K562 (cell line): ENCODE results near the gene DSP.

Experiments
- ELF1 ChIP-seq: fragments of 200-800 bp; sonication (Bioruptor generic); IDR thresholded peaks from 2 replicates; pipeline ENCODE4 v1.6.1; 2016; ENCODE audit warnings: missing genetic modification characterization, missing compliant biosample characterization
- TAF15 ChIP-seq: fragments of 200-400 bp; formaldehyde crosslinking; IDR thresholded peaks from 2 replicates; pipeline ENCODE4 v1.6.1; 2017; ENCODE audit warnings: mild to moderate bottlenecking, low read depth, low read length, moderate library complexity
- TF ChIP-seq, protein P1 (sequence below): fragments of 450-650 bp; IDR thresholded peaks from 2 replicates; pipeline ENCODE4 v1.6.1; 2016; ENCODE audit warnings: low read depth

DNA sequence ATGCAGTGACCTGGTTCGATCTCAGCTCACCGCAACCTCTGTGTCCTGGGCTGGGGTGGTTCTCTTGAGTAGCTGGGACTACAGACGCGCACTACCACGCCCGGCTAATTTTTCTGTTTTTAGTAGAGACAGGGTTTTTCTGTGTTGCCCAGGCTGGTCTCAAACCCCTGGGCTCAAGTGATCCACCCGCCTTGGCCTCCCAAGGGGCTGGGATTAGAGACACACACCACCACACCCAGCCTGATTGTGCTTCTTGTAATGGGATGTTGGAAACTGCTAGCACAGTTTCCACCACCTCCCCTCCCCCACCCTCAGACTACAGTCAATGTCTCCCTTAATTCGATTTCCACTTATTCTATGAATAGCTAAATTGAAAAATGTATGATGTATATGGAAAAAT is 22.6 kb upstream of the DSP start:
- TF ChIP-seq ELF1 (tag) (no peak), TAF15 (no peak)
- TF ChIP-seq, protein P1, sequence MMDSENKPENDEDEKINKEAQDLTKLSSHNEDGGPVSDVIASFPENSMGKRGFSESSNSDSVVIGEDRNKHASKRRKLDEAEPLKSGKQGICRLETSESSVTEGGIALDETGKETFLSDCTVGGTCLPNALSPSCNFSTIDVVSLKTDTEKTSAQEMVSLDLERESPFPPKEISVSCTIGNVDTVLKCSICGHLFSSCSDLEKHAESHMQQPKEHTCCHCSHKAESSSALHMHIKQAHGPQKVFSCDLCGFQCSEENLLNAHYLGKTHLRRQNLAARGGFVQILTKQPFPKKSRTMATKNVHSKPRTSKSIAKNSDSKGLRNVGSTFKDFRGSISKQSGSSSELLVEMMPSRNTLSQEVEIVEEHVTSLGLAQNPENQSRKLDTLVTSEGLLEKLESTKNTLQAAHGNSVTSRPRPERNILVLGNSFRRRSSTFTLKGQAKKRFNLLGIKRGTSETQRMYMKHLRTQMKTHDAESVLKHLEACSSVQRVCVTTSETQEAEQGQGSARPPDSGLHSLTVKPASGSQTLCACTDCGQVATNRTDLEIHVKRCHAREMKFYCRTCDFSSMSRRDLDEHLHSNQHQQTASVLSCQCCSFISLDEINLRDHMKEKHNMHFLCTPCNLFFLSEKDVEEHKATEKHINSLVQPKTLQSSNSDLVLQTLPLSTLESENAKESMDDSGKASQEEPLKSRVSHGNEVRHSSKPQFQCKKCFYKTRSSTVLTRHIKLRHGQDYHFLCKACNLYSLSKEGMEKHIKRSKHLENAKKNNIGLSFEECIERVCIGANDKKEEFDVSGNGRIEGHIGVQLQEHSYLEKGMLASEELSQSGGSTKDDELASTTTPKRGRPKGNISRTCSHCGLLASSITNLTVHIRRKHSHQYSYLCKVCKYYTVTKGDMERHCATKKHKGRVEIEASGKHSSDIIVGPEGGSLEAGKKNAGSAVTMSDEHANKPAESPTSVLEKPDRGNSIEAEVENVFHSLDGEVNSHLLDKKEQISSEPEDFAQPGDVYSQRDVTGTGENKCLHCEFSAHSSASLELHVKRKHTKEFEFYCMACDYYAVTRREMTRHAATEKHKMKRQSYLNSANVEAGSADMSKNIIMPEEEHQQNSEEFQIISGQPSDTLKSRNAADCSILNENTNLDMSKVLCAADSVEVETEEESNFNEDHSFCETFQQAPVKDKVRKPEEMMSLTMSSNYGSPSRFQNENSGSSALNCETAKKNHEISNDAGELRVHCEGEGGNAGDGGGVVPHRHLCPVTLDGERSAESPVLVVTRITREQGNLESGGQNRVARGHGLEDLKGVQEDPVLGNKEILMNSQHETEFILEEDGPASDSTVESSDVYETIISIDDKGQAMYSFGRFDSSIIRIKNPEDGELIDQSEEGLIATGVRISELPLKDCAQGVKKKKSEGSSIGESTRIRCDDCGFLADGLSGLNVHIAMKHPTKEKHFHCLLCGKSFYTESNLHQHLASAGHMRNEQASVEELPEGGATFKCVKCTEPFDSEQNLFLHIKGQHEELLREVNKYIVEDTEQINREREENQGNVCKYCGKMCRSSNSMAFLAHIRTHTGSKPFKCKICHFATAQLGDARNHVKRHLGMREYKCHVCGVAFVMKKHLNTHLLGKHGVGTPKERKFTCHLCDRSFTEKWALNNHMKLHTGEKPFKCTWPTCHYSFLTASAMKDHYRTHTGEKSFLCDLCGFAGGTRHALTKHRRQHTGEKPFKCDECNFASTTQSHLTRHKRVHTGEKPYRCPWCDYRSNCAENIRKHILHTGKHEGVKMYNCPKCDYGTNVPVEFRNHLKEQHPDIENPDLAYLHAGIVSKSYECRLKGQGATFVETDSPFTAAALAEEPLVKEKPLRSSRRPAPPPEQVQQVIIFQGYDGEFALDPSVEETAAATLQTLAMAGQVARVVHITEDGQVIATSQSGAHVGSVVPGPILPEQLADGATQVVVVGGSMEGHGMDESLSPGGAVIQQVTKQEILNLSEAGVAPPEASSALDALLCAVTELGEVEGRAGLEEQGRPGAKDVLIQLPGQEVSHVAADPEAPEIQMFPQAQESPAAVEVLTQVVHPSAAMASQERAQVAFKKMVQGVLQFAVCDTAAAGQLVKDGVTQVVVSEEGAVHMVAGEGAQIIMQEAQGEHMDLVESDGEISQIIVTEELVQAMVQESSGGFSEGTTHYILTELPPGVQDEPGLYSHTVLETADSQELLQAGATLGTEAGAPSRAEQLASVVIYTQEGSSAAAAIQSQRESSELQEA, result no peak
